Measurements from ENCODE around the gene PLCB3. TPM values are rescaled to one million over a fixed set of nuclear protein-coding genes. Genes with fewer than 3 reads are reported as not detected.

The PLCB3 gene
- total RNA-seq, result 14.6 and 15.3 TPM in 2 replicates

GRCh38 chr11:64251016-64251752 is at the start of gene PLCB3:
Gene PLCB3, plus strand, starts transcription at chr11:64251530. Its CDS starts 120 bp downstream, at chr11:64251650.

GRCh38 chr11:64206457-64207255 is 44.7 kb upstream of the PLCB3 start, which contains the start of gene FERMT3:
Gene FERMT3, plus strand, starts transcription at chr11:64206721. Its CDS starts 644 bp downstream, at chr11:64207365.

DNA sequence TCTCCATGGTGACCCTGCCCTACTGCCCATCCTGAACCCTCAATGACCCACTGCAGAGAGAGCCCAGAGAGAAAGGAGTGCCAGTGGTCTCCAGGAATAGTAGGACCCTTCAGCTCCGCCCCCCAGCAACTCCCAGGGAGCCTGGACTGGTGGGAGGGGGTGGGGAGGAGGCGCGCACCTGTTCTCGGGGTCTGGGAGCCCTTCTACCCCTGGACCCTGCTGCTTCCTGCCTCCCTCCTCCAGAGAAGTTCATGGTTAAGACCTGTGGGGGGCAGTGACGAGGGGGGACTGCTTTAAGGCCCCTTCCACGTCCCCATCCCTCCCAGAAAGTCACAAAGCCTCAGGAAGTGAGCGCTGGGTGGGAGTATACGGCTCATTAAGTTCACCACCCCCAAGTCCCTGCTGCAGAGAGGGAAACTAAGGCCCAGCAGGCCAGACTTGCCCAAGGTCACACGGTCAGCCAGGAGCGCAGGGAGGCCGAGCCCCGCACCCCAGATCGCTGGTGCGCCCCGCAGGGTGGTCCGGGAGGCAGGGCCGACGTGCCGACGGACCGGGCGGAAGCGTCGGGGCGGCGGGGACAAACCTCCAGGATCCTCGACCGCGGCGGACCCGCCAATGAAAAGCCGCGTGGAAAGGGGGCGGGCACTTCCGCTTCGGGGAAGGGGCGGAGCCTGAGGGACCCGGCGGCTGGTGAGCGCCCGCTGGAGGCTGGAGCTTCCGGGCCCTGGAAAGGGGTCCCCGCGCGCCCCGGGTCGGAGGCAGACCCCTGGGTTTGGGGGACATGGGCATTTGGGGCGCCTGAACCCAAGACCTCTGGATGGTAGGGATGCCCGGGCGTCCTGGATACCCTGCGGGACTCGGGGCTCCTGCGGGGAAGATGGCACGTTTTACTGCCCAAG is 25.5 kb upstream of the PLCB3 start, which contains the start of the genes NUDT22 and TRPT1:
NUDT22 (plus strand) TSS at position 667 of the 899 bp plus-strand sequence. CDS start 379 bp downstream, outside the sequence.
TRPT1 (minus strand) TSS at position 579 of the 899 bp plus-strand sequence; CDS start at position 253, 326 bp downstream.

DNA sequence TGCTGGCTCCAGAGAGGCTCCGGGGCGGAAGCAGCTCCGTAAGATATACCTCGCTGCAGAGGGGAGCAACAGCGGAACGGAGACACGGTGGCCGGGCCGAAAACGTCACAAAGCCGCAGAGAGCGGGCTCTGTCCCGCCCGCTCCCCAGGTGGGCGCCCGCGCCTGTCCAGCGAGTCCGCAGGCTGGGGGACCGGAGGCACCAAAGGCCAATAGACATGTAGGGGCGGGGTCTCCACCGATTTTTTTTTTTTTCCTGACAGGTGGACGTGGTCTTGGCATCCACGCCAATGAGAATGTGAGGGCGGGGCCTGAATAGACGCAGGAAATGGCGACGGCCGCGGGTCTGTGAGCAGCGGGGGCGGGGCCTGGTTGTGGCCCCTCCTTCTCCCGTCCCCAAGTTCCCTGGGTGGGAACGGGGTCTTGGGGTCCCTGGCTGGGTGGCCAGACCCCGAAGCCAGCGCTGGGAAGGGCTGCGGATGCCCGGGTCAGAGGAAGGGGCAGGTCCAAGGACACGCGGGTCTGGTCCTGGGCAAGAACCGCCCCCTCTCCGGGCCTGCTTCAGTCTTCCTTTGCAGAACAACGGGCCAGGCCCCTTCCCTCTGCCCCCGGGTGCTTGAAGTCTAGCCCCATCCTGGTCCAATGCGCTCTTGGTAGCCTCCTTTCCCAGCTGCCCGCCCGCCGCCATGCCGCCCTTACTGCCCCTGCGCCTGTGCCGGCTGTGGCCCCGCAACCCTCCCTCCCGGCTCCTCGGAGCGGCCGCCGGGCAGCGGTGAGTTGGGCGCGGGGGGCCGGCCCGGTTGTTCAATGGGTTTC is 21.0 kb upstream of the PLCB3 start, which contains the start of gene DNAJC4:
DNAJC4 (plus strand) TSS at position 378 of the 814 bp plus-strand sequence; CDS start at position 685, 307 bp downstream.

DNA sequence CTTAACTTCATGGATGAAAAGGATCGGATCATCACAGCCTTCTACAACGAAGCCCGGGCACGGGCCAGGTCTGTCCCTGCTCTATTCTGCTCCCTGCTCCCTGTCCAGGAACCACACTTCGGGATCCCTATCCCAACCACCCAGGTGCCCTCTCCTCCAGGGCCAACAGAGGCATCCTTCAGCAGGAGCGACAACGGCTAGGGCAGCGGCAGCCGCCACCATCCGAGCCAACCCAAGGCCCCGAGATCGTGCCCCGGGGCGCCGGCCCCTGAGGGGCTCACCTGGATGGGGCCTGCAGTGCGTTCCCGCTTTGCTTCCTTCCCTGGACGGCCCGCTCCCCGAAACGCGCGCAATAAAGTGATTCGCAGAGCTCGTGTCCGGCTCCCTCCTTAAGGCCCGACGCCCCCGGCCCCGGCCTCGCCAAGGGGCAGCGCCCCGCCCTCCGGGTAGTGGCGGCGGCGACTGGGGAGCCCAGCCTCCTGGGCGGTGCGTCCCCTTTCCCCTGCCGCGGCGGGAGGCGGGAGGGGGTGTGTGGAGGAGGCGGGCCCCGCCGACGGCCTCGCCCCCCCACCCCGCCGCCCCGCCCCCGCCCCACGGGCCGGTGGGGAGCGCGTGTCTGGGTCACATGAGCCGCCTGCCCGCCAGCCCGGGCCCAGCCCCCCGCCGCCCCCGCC is 17.3 kb upstream of the PLCB3 start, which contains the start of gene VEGFB:
VEGFB (plus strand) TSS at position 672 of the 674 bp plus-strand sequence. CDS start 250 bp downstream, outside the sequence.

DNA sequence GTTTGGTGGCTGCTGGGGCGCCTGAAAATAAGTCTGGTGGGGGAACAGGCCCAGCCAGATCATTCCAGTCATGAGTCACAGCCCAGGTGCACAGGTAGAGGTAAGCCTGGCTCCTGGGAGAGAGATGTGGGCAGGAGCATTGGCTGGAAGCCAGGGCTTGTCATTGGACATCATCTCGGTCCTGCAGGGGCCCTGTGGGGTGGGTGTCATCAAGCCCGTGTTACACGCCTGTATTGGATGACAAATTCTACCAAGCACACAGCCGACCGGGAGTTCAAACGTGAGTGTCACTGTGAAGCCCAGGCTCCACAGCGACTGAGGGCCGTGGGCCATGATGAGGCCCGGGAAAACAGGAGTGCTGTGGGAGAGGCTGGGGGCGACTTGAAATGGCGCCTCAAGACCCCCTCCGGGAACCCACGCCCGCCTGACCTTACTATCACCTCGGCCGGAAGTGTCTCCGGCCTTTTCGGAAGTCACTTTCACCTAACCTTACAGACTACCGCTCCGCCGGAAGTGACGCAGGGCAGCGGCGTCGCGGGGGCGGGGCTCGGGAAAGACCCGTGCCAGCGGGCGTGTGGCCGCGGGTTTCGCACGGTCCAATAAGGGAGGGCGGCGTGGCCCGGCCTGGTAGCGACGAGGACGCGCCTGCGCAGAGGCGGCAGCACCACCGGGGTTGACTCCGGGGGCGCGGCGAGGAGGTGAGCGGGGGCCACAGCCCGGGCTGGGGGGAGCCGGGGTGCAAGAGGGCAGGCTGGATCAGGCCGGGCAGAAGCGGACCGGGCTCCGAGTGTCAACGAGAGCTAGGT is 10.7 kb upstream of the PLCB3 start, which contains the start of gene FKBP2:
FKBP2 (plus strand) TSS at position 661 of the 806 bp plus-strand sequence. CDS start 1,293 bp downstream, outside the sequence.

DNA sequence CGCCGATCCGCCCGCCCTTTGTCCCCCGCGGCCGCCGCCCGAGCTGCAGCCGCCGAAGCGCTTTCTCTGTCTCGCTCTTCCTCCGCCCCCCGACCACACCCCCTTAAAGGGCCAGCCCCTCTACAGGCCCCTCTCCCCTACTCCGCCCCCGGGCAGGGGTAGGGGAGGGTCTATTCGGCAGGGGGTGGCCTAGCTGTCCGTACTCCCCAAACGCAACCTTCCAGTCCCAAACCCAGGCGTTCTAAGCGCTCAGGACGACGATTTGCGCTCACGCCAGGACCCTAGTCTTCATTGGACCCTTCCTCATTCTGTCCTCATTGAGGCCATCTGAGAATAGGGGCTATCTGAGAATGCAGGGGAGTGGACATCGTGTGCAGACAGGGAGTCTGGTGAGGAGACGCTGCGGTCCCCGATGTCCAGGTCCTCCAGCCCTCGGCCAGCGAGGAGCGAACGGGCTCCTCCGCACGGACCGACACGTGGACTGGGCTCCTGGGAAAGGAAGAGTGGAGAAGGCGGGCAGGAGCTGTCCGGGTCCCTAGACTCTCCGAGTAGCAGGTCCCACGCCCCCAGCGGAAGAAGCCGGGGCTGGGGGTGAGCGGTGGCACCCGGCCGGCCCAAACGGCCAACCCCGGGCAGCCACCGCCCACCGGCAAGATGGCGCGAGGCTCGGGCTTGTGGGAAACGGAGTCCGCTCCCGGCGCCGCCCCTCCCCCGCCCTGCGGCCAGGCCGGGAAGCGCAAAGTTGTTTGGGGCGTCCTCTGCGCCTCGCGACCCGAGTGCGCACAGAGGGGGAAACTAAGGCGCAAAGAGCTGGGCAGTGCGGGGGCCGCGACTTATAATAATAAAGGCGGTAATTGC is 4.2 kb upstream of the PLCB3 start, which contains the start of gene PPP1R14B:
PPP1R14B (minus strand) TSS at position 73 of the 858 bp plus-strand sequence. CDS start 270 bp downstream, outside the sequence.

DNA sequence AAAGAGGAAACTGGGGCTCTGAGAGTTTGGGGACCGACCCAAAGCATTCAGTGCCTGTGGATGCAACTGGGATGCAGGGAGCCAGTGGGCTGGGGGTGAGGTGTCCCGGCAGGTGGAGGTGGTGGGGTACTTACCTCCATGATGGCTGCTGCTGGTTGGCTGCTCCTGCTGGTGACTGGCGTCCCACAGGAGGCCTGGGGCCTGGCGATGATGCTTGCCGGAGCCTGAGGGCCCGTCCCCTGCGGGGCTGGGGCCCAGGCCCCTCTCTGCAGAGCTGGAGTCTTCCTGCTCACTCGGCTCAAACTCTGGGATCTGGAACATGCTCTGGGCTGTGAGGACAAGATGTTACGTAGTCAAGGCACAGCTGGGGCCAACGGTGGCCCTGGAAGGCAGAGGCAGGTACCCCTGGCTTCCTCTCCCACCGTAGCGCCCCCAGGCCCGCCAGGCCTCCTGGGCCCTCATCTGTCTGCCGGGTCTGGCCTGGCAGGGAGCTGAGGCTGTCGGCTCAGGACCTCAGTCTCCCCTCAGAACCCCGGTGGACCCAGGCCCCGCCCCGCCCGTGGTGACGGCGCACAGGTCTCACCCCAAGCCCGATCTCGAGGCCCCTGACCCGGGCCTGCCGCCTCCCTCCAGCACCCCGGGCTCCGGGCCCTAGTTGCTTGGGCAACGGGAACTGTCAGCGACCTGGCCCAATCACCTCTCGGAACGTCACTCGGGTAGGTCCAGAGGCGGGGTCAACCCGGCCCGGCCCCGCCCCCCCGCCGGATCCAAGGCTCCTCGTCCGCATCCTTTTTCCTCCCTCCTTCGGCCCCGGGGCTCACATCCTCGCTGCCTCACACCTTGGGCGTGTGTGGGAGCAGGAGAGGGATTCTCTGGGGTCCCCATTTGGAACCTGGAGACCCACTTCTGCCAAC is 33.0 kb downstream of the PLCB3 start, which contains the start of gene BAD:
BAD (minus strand) TSS at position 618 of the 914 bp plus-strand sequence; CDS start at position 321, 297 bp downstream.

DNA sequence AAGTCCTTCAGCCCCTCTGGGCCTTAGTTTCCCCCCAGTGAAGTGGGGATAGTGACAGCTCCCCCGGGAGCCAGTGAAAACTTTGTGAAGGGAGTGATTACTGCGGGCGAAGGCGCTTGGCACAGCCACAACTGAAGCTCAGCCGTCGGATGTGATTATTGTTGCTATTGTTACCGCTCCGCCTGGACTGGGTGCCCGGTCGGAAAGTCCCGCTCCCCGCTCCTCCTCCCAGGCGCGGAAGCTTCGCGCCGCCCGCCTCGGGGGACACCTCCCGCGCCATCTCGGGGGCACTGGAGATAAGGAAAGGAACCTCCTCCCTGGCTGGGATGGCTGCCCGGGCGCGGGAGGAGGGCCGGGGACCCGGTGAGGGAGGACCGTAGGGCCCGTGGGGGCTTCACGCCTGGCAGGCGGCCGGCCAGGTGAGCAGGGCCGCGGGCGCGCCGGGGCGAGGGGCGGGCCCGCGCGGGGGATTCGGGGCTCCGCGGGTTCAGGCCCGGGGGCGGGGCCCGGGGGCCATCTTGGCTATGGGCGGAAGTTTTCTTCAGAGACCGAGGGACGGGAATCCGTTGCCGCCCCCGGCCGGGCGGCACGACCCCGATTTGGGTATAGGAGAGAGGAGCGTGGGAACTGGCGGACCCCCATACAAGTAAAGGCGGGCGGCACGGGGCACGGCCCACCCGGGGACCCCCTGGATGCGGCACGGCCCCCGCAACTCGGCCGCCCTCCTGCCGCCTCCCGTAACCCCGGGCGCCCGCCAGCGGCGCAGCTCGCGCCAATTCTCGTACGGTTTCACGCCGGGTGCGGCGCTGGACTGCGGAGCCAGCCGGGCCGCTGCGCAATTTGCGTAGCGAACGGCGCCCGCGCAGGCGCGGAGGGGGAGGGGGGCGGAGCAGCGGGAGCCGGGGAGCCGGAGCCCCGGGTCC is 33.9 kb downstream of the PLCB3 start, which contains the start of gene GPR137:
GPR137 (plus strand) TSS at position 887 of the 923 bp plus-strand sequence. CDS start 677 bp downstream, outside the sequence.

DNA sequence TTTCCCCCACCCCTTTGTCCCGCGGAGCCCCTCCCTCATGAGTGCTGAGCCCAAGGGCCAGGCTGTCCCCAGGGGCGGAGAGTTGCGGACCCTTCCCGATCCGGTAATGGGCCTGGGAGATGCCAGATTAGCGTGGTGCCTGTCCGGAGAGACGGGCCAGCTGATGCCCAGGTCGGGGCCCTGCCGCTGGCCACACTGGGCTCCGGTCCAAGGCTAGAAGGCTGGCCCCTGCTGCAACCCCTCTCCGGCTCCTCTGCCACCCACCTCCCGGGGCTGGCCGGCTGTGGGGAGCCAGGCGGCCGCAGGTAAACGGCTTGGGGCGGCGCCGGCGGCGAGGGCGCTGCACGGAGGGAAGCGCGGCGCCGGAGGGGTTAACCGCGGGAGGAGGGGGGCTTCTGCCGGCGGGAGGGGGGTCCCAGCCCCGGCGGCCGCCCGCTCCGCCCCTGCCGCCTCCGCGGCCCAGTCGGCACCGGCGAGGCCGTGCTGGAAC is 40.0 kb downstream of the PLCB3 start, which contains the start of gene KCNK4:
KCNK4 (plus strand) TSS at position 41 of the 490 bp plus-strand sequence. CDS start 1,717 bp downstream, outside the sequence.

DNA sequence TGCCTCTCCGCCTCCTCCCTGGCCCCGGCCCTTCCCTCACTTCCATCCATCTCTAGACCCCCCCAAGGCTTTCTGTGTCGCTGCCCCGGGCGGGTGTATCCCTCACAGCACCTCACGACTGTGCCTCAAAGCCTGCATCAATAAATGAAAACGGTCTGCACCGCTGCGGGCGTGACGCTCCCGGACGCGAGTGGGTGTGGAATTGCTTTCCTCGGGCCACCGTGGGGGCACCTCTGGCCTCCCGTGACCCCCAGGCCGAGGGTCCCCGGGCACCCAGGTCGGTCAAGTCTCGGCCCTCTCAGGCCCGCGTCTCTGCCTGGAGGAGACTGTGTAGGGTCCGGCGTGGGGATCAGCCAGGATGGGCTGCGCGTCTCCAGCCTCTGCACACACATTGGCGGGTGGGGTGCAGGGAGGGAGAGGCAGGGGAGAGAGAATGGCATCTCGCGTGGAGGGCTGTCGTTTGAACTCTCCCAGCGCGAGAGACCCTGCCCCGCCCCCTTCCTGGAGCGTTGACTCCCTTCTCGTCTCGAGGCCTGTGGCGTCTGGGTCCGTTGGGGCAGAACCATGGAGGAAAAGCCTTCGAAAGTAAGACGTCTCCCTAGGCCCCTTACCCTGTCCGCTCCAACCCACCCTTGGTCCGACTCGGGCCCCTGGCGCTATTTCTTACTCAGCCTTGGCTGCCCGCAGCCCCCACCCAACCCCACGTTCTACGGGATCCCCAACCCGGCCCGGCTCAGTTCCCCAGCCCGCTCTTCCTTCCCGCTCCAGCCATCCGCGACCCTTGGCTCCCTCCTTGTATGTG is 48.7 kb downstream of the PLCB3 start, which contains the start of gene CATSPERZ:
CATSPERZ (plus strand) TSS at position 512 of the 802 bp plus-strand sequence; CDS start at position 565, 53 bp downstream.

DNA sequence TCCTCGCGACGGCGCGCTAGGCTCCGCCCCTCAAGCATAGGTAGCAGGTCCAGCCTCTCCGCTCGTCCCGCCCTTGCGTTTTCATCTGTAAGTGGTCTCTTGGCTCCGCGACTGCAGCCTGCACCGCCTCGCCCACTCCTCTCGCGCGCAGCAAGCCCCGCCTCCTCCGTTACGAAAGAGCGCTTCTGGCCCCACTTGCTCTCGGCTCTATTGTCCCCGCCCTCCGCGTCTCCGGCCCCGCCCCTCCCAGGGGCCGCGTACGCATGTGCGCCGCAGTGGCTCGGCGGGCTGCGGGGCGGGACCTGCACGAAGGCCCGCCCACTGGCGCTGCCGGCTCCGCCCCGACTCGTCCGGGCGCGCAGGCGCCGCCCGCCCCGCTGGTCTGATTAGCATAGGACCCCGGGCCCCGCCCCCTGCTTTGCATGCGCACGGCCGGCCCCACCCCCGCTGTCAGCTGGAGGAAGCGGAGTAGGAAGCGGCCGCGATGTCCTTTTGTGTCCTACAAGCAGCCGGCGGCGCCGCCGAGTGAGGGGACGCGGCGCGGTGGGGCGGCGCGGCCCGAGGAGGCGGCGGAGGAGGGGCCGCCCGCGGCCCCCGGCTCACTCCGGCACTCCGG is 53.9 kb downstream of the PLCB3 start, which contains the start of gene ESRRA:
ESRRA (plus strand) TSS at position 450 of the 616 bp plus-strand sequence. CDS start 1,656 bp downstream, outside the sequence.

GRCh38 chr11:64317325-64317960 is 66.1 kb downstream of the PLCB3 start, which contains the start of gene TRMT112:
Gene TRMT112, minus strand, starts transcription at chr11:64317559. Its CDS starts 33 bp downstream, at chr11:64317526.

Measured in dermis lymphatic vessel endothelial cell (primary cell).